ENCODE data around the gene SLITRK1.

SLITRK1 gene

DNA sequence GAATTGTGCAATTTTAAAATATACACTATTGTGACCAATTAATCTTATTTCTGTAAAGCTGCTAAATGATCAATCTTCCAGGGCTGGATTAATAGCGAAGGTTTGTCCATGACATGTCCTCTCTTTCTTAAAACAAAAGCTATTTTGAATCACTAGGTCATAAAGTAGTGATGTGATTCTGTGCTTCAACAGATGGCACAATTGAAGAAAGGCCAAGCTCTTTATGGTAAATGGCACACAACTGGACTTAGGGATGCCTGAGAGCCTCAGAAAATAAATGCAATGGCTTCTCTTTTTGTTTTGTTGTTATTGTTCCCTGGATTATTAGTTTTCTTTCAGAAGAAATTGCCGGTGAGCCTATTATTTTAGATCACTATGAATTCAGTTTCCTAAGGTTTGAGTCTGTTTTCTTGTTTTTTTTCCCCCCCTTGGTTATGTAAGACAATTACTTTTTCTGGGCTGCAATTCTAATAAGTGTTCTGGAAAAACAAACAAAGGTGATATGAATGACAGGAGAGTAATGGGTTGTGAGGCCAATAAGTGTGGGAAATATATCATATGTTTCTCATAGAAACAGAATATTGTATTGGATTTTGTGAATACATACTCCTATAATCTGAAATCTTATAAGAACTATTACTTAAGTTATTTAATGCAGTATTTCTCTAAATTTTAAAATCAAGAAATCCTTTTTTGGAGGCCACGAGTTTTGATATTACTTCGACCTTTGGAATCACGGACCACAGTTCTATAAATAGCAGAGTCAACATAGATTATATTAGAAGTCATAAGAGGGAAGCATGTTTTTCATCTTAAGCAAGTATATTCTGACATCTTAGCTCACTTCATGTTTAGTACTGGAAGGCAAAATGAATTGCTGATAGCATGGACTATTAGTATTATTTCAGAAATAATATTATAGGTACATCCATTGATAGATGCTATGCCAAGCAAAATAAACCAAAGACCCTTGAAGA is 16.8 kb downstream of the SLITRK1 start:
- DNase-seq, result no peak

DNA sequence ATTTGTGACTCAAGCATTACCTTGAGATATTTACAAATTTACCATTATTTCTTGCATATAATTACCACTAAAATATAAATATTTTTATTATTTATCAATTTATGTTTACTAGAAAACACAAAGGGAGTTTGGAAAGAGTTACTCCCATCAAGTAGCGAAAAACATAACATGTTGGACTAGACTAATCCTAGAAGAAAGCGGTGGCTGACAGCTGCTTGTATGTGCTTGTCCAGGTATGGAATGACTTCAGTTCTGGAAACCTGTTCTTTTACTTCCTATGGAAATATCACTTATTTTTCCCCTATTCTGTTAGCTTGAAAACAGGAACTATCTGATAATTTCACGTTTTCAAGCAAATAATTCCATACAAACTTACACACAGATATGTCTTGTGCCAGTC is 28.5 kb downstream of the SLITRK1 start:
- DNase-seq, result no peak

DNA sequence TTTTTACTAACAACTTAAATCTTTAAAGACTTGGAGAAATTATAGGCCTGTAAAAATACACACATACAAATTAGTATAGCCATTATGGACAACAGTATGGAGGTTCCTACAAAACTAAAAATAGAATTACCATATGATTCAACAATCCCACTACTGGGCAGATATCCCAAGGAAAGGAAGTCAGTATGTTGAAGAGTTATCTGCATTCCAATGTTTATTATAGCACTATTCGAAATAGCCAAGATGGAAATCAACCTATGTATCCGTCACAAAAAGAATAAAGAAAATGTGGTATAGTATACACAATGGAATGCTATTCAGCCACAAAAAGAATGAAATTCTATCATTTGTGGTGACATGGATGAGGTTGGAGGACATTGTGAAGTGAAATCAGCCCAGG is 37.2 kb downstream of the SLITRK1 start:
- DNase-seq, result no peak

DNA sequence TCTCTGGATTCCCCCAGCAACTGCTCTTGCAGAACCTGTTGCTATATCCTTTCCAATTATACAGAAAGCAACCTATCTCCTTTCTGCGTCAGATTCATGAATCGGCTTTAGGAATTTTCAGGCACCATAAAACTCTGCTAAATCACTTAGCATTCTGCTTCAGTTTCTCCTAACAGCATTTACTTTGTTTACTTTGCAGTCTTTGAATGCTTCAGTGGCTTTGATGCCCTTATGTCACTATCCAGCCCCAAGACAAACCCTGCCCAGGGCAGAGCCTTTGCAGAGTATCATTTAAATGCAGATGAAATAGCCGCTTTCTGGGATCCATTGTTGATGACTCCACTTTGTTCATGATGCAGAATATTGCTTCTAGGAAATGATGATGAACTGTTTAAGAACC is 43.1 kb downstream of the SLITRK1 start:
- DNase-seq, result no peak

DNA sequence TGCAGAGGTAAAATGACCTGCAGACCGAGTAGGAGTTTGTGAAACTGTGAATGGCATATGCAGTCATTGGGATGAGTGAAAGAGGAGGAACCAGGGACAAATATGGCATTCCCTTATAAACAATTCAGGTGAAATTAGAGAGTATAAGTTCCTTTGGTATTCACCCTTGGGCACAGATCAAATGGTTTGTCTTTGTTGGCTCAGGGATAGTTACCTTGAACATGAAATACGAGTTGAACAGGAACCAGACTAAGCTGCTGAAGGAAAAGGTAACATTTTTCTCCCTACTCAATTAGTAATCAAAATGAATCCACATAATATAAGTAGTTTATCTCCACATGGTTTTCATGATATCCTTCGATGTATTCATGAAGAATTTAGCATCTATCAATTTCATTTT is 50.5 kb downstream of the SLITRK1 start:
- no peak for DNase-seq

DNA sequence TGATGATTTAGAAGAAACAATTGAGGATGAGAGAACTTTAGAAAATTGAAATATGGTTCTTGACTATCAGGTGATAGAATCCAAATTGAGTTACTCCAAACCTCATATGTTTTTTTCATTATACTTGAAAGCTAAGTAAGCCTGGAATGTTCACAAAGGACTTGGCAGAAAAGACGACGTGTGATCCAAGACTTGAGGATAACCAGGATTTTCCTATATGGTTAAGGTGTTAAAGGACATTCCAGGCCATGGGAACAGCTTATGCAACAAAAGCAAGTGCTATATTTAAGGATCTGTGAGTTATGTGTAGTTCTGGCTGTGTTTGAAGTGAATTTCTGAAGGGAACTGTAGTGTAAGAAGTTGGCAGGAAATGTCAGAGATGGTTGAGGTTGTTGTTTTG is 52.5 kb downstream of the SLITRK1 start:
- DNase-seq, result no peak

DNA sequence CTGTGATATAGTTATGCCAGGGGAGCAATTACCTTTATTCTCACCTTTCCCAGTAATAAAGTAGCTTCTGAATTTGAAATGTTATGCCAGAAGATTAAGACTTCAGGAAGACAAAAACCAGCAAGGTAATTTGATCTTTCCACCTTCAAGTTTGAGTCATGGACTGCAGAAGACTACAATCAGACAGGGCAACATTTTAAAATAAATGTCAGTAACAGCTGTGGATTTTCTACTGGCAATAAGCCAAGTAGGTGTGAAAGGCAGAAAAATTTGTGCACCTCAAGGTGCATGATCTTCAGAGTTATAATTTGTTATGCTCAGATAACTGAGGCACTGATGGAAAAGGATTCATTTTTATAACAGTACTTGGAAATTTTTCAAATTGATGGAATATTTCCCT is 54.9 kb downstream of the SLITRK1 start:
- no peak for DNase-seq
